ENCODE data around the gene VMAC.

Gene VMAC

GRCh38 chr19:5905114-5905778 lies 574 bp downstream of the VMAC start:
- peaks cover 6% of the 10 kb centered on the region; the same call in 1 of the 2 replicates for H3K4me1 ChIP-seq
- DNase-seq (ENCODE audit: low spot score in 2 of 2) = no peak
- in situ Hi-C loops (cut with MboI; ENCODE audit: low sequenced_read_pairs) = no loop called here

GRCh38 chr19:5907241-5907640 lies 2.6 kb downstream of the VMAC start:
- no peak overlapping the region for H3K4me3 ChIP-seq
- H3K27me3 ChIP-seq (ENCODE audit: low read depth) = no peaks in the 10 kb centered on the region
- peaks cover 5% of the 10 kb centered on the region for H3K36me3 ChIP-seq (replicated peaks)
- no peak for DNase-seq (ENCODE audit: low spot score in 2 of 2)
- H3K4me1 ChIP-seq = peaks cover 4% of the 10 kb centered on the region; the same call in 1 of the 2 replicates
- in situ Hi-C loops (cut with MboI; ENCODE audit: low sequenced_read_pairs) = no loop called here
- no peaks in the 10 kb centered on the region for H3K9me3 ChIP-seq

More at GRCh38 chr19:5905114-5905778, 574 bp downstream of the VMAC start:
- H3K27me3 ChIP-seq (ENCODE audit: low read depth) = no peaks in the 10 kb centered on the region
- peak overlapping the region; percentile 50 for H3K4me3 ChIP-seq
- no peaks in the 10 kb centered on the region for H3K9me3 ChIP-seq
- peaks cover 17% of the 10 kb centered on the region for H3K36me3 ChIP-seq (replicated peaks)

GRCh38 chr19:5908773-5909442 lies 4.2 kb downstream of the VMAC start:
- Histone ChIP-seq H3K4me1 (no peaks in the 10 kb centered on the region; the same call in 1 of the 2 replicates), H3K9me3 (no peaks in the 10 kb centered on the region), H3K27me3 (ENCODE audit: low read depth) (no peaks in the 10 kb centered on the region), H3K36me3 (replicated peaks) (peaks cover 5% of the 10 kb centered on the region), H3K4me3 (no peak overlapping the region)
- in situ Hi-C loops (cut with MboI; ENCODE audit: low sequenced_read_pairs) = no loop called here
- DNase-seq (ENCODE audit: low spot score in 2 of 2) = no peak

- in situ Hi-C loops (cut with MboI; ENCODE audit: low sequenced_read_pairs) = no loop called here
- H3K36me3 ChIP-seq (replicated peaks) = peaks cover 5% of the 10 kb centered on the region
- H3K27me3 ChIP-seq (ENCODE audit: low read depth) = no peaks in the 10 kb centered on the region
- H3K9me3 ChIP-seq = no peaks in the 10 kb centered on the region
- H3K4me1 ChIP-seq = no peaks in the 10 kb centered on the region
- DNase-seq (ENCODE audit: low spot score in 2 of 2) = no peak
- H3K4me3 ChIP-seq = no peak overlapping the region
Observed at GRCh38 chr19:5910638-5910907, 5.9 kb downstream of the VMAC start.

- in situ Hi-C loops (cut with MboI; ENCODE audit: low sequenced_read_pairs) = no loop called here
- Histone ChIP-seq H3K36me3 (replicated peaks) (peaks cover 10% of the 10 kb centered on the region), H3K4me3 (no peak overlapping the region), H3K27me3 (ENCODE audit: low read depth) (no peaks in the 10 kb centered on the region), H3K9me3 (no peaks in the 10 kb centered on the region), H3K4me1 (no peaks in the 10 kb centered on the region)
- DNase-seq (ENCODE audit: low spot score in 2 of 2) = no peak
Observed at GRCh38 chr19:5911366-5911765, 6.7 kb downstream of the VMAC start.

- Histone ChIP-seq H3K4me3 (no peak within 1 kb of the TSS), H3K36me3 (replicated peaks) (peaks cover 28% of the 10 kb centered on the region), H3K9me3 (no peaks in the 10 kb centered on the region), H3K4me1 (no peaks in the 10 kb centered on the region), H3K27me3 (ENCODE audit: low read depth) (no peaks in the 10 kb centered on the region)
- in situ Hi-C loops (cut with MboI; ENCODE audit: low sequenced_read_pairs) = no loop called here
- no peak for DNase-seq (ENCODE audit: low spot score in 2 of 2)
Observed at GRCh38 chr19:5913739-5914357, 9.2 kb downstream of the VMAC start, which contains the start of gene CAPS. CAPS (plus strand) TSS chr19:5914254; CDS start chr19:5914407, 153 bp downstream.

- no peaks in the 10 kb centered on the region for H3K9me3 ChIP-seq
- peaks cover 33% of the 10 kb centered on the region for H3K36me3 ChIP-seq (replicated peaks)
- no peaks in the 10 kb centered on the region for H3K27me3 ChIP-seq (ENCODE audit: low read depth)
- H3K4me3 ChIP-seq = no peak overlapping the region
- DNase-seq (ENCODE audit: low spot score in 2 of 2) = no peak
- in situ Hi-C loops (cut with MboI; ENCODE audit: low sequenced_read_pairs) = no loop called here
- no peaks in the 10 kb centered on the region for H3K4me1 ChIP-seq
Observed at GRCh38 chr19:5914358-5914774, 9.7 kb downstream of the VMAC start.

- no peak overlapping the region for H3K4me3 ChIP-seq
- H3K27me3 ChIP-seq (ENCODE audit: low read depth) = no peaks in the 10 kb centered on the region
- H3K4me1 ChIP-seq = no peaks in the 10 kb centered on the region
- peaks cover 36% of the 10 kb centered on the region for H3K36me3 ChIP-seq (replicated peaks)
- no peak for DNase-seq (ENCODE audit: low spot score in 2 of 2)
- in situ Hi-C loops (cut with MboI; ENCODE audit: low sequenced_read_pairs) = no loop called here
- H3K9me3 ChIP-seq = no peaks in the 10 kb centered on the region
Observed at GRCh38 chr19:5914946-5915781, 10.5 kb downstream of the VMAC start.

- no peaks in the 10 kb centered on the region for H3K4me1 ChIP-seq
- in situ Hi-C loops (cut with MboI; ENCODE audit: low sequenced_read_pairs) = no loop called here
- H3K4me3 ChIP-seq = no peak overlapping the region
- H3K9me3 ChIP-seq = no peaks in the 10 kb centered on the region
- no peaks in the 10 kb centered on the region for H3K27me3 ChIP-seq (ENCODE audit: low read depth)
- peaks cover 40% of the 10 kb centered on the region for H3K36me3 ChIP-seq (replicated peaks)
- no peak for DNase-seq (ENCODE audit: low spot score in 2 of 2)
Observed at GRCh38 chr19:5915782-5916165, 11.1 kb downstream of the VMAC start.

GRCh38 chr19:5916181-5916708 lies 11.6 kb downstream of the VMAC start:
- in situ Hi-C loops (cut with MboI; ENCODE audit: low sequenced_read_pairs) = no loop called here
- Histone ChIP-seq H3K4me3 (no peak overlapping the region), H3K27me3 (ENCODE audit: low read depth) (no peaks in the 10 kb centered on the region), H3K36me3 (replicated peaks) (peaks cover 40% of the 10 kb centered on the region), H3K4me1 (no peaks in the 10 kb centered on the region), H3K9me3 (no peaks in the 10 kb centered on the region)
- DNase-seq (ENCODE audit: low spot score in 2 of 2) = no peak

- H3K4me3 ChIP-seq = no peak overlapping the region
- DNase-seq (ENCODE audit: low spot score in 2 of 2) = no peak
- H3K4me1 ChIP-seq = no peaks in the 10 kb centered on the region
- in situ Hi-C loops (cut with MboI; ENCODE audit: low sequenced_read_pairs) = no loop called here
- H3K27me3 ChIP-seq (ENCODE audit: low read depth) = no peaks in the 10 kb centered on the region
- no peaks in the 10 kb centered on the region for H3K9me3 ChIP-seq
- H3K36me3 ChIP-seq (replicated peaks) = peaks cover 46% of the 10 kb centered on the region
Observed at GRCh38 chr19:5917431-5918107, 12.9 kb downstream of the VMAC start.

- Histone ChIP-seq H3K27me3 (ENCODE audit: low read depth) (no peaks in the 10 kb centered on the region), H3K4me3 (no peak overlapping the region), H3K4me1 (no peaks in the 10 kb centered on the region), H3K9me3 (no peaks in the 10 kb centered on the region), H3K36me3 (replicated peaks) (peaks cover 53% of the 10 kb centered on the region)
- in situ Hi-C loops (cut with MboI; ENCODE audit: low sequenced_read_pairs) = no loop called here
- no peak for DNase-seq (ENCODE audit: low spot score in 2 of 2)
Observed at GRCh38 chr19:5918463-5919079, 13.9 kb downstream of the VMAC start.
